T-helper 1 cell (primary cell): ENCODE results near the gene PDZRN4.

Source experiments
- DNase-seq, 5 donors: peaks; one replicate each; pipeline ENCODE4 v3.0.0-alpha.2; 2012 to 2020

The PDZRN4 gene

GRCh38 chr12:41462312-41462711 is 274.2 kb downstream of the PDZRN4 start:
- DNase-seq, result no peak

- DNase-seq, result no peak
Measured at GRCh38 chr12:41465526-41465925, 277.4 kb downstream of the PDZRN4 start.

- DNase-seq, result no peak
Measured at GRCh38 chr12:41466300-41466699, 278.2 kb downstream of the PDZRN4 start.

GRCh38 chr12:41466802-41467201 is 278.7 kb downstream of the PDZRN4 start:
- DNase-seq, result no peak

GRCh38 chr12:41467591-41468325 is 279.6 kb downstream of the PDZRN4 start:
- DNase-seq, result no peak

- no peak for DNase-seq
Measured at GRCh38 chr12:41468341-41468740, 280.2 kb downstream of the PDZRN4 start.

- no peak for DNase-seq
Measured at GRCh38 chr12:41468756-41469155, 280.6 kb downstream of the PDZRN4 start.

- DNase-seq, result no peak
Measured at GRCh38 chr12:41473441-41473840, 285.3 kb downstream of the PDZRN4 start.

GRCh38 chr12:41474001-41474400 is 285.9 kb downstream of the PDZRN4 start:
- no peak for DNase-seq

- DNase-seq, result no peak
Measured at GRCh38 chr12:41476499-41477439, 288.6 kb downstream of the PDZRN4 start.

GRCh38 chr12:41479426-41479825 is 291.3 kb downstream of the PDZRN4 start:
- DNase-seq, result no peak

GRCh38 chr12:41485203-41485602 is 297.1 kb downstream of the PDZRN4 start:
- DNase-seq, result no peak

- no peak for DNase-seq
Measured at GRCh38 chr12:41486718-41487117, 298.6 kb downstream of the PDZRN4 start.

- DNase-seq, result no peak
Measured at GRCh38 chr12:41496009-41496408, 307.9 kb downstream of the PDZRN4 start.

- no peak for DNase-seq
Measured at GRCh38 chr12:41497409-41497808, 309.3 kb downstream of the PDZRN4 start.

- DNase-seq, result no peak
Measured at GRCh38 chr12:41504976-41505375, 316.9 kb downstream of the PDZRN4 start.

GRCh38 chr12:41507286-41507685 is 319.2 kb downstream of the PDZRN4 start:
- no peak for DNase-seq

GRCh38 chr12:41509271-41510055 is 321.3 kb downstream of the PDZRN4 start:
- no peak for DNase-seq

GRCh38 chr12:41510470-41510869 is 322.4 kb downstream of the PDZRN4 start:
- no peak for DNase-seq

- no peak for DNase-seq
Measured at GRCh38 chr12:41511247-41511646, 323.1 kb downstream of the PDZRN4 start.

GRCh38 chr12:41512497-41512896 is 324.4 kb downstream of the PDZRN4 start:
- DNase-seq, result no peak

GRCh38 chr12:41514021-41514777 is 326.1 kb downstream of the PDZRN4 start:
- DNase-seq, result no peak
